Measurements from ENCODE around the gene IER5L.

The IER5L gene

GRCh38 chr9:129175825-129176633, 2.0 kb downstream of the IER5L start:
- H3K4me3 ChIP-seq (replicated peaks; ENCODE audit: insufficient read depth, low read length) = peak overlapping the region; percentile 77
- peak; percentile 86 to 90 for DNase-seq (ENCODE audit: low read depth in 1 of 2, low spot score in 1 of 2)
- H3K27ac ChIP-seq (replicated peaks) = peak overlapping the region; percentile 67
- no peaks in the 10 kb centered on the region for H3K27me3 ChIP-seq (ENCODE audit: insufficient read depth, poor library complexity, severe bottlenecking)
- peak; percentile 92 for TF ChIP-seq SPI1 (IDR thresholded peaks at IDR 0.05; ENCODE audit: borderline replicate concordance, low read depth)
- TF ChIP-seq CTCF (IDR thresholded peaks at IDR 0.05; ENCODE audit: insufficient read depth, low read length) = no peak

- DNase-seq (ENCODE audit: low read depth in 1 of 2, low spot score in 1 of 2) = no peak
These were observed 2.6 kb downstream of the IER5L start for GRCh38 chr9:129175515-129175824.

DNA sequence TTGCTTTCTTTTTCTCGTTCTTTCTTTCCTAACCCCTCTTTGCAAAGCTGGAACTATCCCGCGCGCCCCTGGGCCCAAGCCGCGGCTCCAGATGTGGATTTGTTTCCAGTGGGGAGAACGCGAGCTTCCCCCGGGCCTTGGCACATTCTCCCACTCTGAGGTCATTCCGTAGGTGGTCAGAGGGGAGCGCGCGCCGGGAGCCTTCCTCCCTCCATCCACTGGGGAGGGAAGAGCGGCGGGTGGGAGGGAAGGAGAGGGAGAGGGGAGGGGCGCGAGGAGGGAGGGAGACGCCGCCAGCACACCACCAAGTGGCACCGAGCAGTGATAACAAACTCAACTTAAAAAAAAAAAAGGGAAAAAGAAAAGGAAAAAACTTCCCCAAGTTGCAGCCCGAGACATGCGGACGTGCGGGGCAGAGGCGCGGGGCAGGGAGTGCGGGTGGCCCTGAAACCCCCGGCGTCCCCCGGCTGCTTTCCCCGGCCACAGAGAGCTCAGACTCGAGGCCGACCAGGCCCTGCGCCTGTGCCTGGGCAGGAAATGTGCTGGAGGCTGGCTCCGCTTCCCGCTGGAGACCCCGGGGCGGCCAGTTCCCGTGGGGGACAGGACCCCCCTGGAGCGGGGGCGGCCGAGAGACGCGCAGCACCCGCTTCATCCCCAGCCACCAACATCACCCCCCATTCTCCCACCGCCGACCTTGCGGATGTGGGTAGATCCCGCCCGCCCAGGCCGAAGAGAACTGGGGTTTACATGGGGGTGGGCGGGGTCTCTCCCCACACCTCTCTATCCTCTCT, 3.1 kb downstream of the IER5L start:
- Histone ChIP-seq H3K27ac (replicated peaks) (peak overlapping the region; percentile 67), H3K27me3 (ENCODE audit: insufficient read depth, poor library complexity, severe bottlenecking) (no peaks in the 10 kb centered on the region), H3K4me3 (replicated peaks; ENCODE audit: insufficient read depth, low read length) (peak overlapping the region; percentile 77)

More at GRCh38 chr9:129175515-129175824, 2.6 kb downstream of the IER5L start:
- H3K4me3 ChIP-seq (replicated peaks; ENCODE audit: insufficient read depth, low read length) = peak overlapping the region; percentile 77
- H3K27ac ChIP-seq (replicated peaks) = peak overlapping the region; percentile 67
- no peaks in the 10 kb centered on the region for H3K27me3 ChIP-seq (ENCODE audit: insufficient read depth, poor library complexity, severe bottlenecking)
- TF ChIP-seq GABPA (IDR thresholded peaks at IDR 0.05; ENCODE audit: low read depth) (no peak), CTCF (IDR thresholded peaks at IDR 0.05; ENCODE audit: insufficient read depth, low read length) (no peak), SPI1 (IDR thresholded peaks at IDR 0.05; ENCODE audit: borderline replicate concordance, low read depth) (no peak), POLR2AphosphoS5 (IDR thresholded peaks at IDR 0.05; ENCODE audit: low read depth) (no peak)
- TF ChIP-seq, protein P1, sequence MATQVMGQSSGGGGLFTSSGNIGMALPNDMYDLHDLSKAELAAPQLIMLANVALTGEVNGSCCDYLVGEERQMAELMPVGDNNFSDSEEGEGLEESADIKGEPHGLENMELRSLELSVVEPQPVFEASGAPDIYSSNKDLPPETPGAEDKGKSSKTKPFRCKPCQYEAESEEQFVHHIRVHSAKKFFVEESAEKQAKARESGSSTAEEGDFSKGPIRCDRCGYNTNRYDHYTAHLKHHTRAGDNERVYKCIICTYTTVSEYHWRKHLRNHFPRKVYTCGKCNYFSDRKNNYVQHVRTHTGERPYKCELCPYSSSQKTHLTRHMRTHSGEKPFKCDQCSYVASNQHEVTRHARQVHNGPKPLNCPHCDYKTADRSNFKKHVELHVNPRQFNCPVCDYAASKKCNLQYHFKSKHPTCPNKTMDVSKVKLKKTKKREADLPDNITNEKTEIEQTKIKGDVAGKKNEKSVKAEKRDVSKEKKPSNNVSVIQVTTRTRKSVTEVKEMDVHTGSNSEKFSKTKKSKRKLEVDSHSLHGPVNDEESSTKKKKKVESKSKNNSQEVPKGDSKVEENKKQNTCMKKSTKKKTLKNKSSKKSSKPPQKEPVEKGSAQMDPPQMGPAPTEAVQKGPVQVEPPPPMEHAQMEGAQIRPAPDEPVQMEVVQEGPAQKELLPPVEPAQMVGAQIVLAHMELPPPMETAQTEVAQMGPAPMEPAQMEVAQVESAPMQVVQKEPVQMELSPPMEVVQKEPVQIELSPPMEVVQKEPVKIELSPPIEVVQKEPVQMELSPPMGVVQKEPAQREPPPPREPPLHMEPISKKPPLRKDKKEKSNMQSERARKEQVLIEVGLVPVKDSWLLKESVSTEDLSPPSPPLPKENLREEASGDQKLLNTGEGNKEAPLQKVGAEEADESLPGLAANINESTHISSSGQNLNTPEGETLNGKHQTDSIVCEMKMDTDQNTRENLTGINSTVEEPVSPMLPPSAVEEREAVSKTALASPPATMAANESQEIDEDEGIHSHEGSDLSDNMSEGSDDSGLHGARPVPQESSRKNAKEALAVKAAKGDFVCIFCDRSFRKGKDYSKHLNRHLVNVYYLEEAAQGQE (IDR thresholded peaks at IDR 0.05; ENCODE audit: insufficient replicate concordance, low read depth) = no peak

More for the DNA sequence above, 3.1 kb downstream of the IER5L start:
- peak; percentile 43 to 68 for DNase-seq (ENCODE audit: low read depth in 1 of 2, low spot score in 1 of 2)
- no peak for TF ChIP-seq SPI1 (IDR thresholded peaks at IDR 0.05; ENCODE audit: borderline replicate concordance, low read depth)
- no peak for TF ChIP-seq CTCF (IDR thresholded peaks at IDR 0.05; ENCODE audit: insufficient read depth, low read length)
- no peak for TF ChIP-seq GABPA (IDR thresholded peaks at IDR 0.05; ENCODE audit: low read depth)
- TF ChIP-seq, protein P1 (IDR thresholded peaks at IDR 0.05; ENCODE audit: insufficient replicate concordance, low read depth) = no peak
- TF ChIP-seq POLR2AphosphoS5 (IDR thresholded peaks at IDR 0.05; ENCODE audit: low read depth) = no peak

All from HL-60 (cell line).